ENCODE measurements around the gene HSBP1L1. TPM values are rescaled to one million over a fixed set of nuclear protein-coding genes. Genes with fewer than 3 reads are reported as not detected.

Gene HSBP1L1
- total and polyA plus RNA-seq, 2 donors (not counting 1 experiment from before 2014, with no cell fraction given), result 13.4 to 24.6 TPM

GRCh38 chr18:79988071-79988450 is 23.6 kb downstream of the HSBP1L1 start:
- peaks cover 2% of the 10 kb centered on the region for H4K20me1 ChIP-seq (ENCODE audit: control insufficient read depth, extremely low read depth, insufficient read depth, low read length)
- H3K36me3 ChIP-seq (ENCODE audit: control insufficient read depth, insufficient read depth, low read length), result no peaks in the 10 kb centered on the region

GRCh38 chr18:79988451-79989194 is 24.2 kb downstream of the HSBP1L1 start, which contains the start of gene TXNL4A:
TXNL4A (minus strand) TSS chr18:79988563; CDS start chr18:79988392, 171 bp downstream.
- peaks cover 2% of the 10 kb centered on the region for H3K4me1 ChIP-seq (ENCODE audit: control insufficient read depth, extremely low read depth, insufficient read depth, low read length)
- peak; percentile 88 for DNase-seq (ENCODE audit: low read depth in 2 of 2)
- H3K36me3 ChIP-seq (ENCODE audit: control insufficient read depth, insufficient read depth, low read length), result no peaks in the 10 kb centered on the region
- H4K20me1 ChIP-seq (ENCODE audit: control insufficient read depth, extremely low read depth, insufficient read depth, low read length), result peaks cover 2% of the 10 kb centered on the region
- peak within 1 kb of the TSS; percentile 78 for H2AFZ ChIP-seq (ENCODE audit: low read length)
- H3K27ac ChIP-seq (ENCODE audit: insufficient read depth, low read length), result peak within 1 kb of the TSS; percentile 98
- no peak for TF ChIP-seq CTCF (conservative IDR thresholded peaks at IDR 0.05 in 1 of 2, IDR thresholded peaks at IDR 0.05 in 1 of 2; ENCODE audit: low read depth in 1 of 2, low read length in 2 of 2)
- no peak for TF ChIP-seq EZH2 (IDR thresholded peaks at IDR 0.05; ENCODE audit: low read length, missing control alignments)
- peak within 1 kb of the TSS; percentile 97 for H3K9ac ChIP-seq (ENCODE audit: insufficient read depth, low read length)
- no peaks in the 10 kb centered on the region for H3K27me3 ChIP-seq (ENCODE audit: control insufficient read depth, insufficient read depth, low read length)
- peak within 1 kb of the TSS; percentile 82 to 96 (median 94) for H3K4me3 ChIP-seq (replicated peaks in 1 of 4; ENCODE audit: control extremely low read depth in 1 of 4, insufficient read depth in 1 of 4, low read depth in 3 of 4, low read length in 4 of 4)
- peak within 1 kb of the TSS; percentile 97 for H3K4me2 ChIP-seq (ENCODE audit: extremely low read depth, insufficient read depth, low read length)
- H3K79me2 ChIP-seq (ENCODE audit: control insufficient read depth, insufficient read depth, low read length), result peaks cover 46% of the 10 kb centered on the region
- H3K9me3 ChIP-seq (ENCODE audit: control insufficient read depth, insufficient read depth, low read depth, low read length), result no peaks in the 10 kb centered on the region

More at GRCh38 chr18:79988071-79988450, 23.6 kb downstream of the HSBP1L1 start:
- Histone ChIP-seq H3K4me3 (replicated peaks in 1 of 4; ENCODE audit: control extremely low read depth in 1 of 4, insufficient read depth in 1 of 4, low read depth in 3 of 4, low read length in 4 of 4) (peak overlapping the region; percentile 82 to 96 (median 94)), H3K9ac (ENCODE audit: insufficient read depth, low read length) (peak overlapping the region; percentile 97), H3K79me2 (ENCODE audit: control insufficient read depth, insufficient read depth, low read length) (peaks cover 52% of the 10 kb centered on the region), H3K9me3 (ENCODE audit: control insufficient read depth, insufficient read depth, low read depth, low read length) (no peaks in the 10 kb centered on the region), H3K4me2 (ENCODE audit: extremely low read depth, insufficient read depth, low read length) (peak overlapping the region; percentile 90), H3K27me3 (ENCODE audit: control insufficient read depth, insufficient read depth, low read length) (no peaks in the 10 kb centered on the region), H3K4me1 (ENCODE audit: control insufficient read depth, extremely low read depth, insufficient read depth, low read length) (peaks cover 2% of the 10 kb centered on the region), H2AFZ (ENCODE audit: low read length) (peak overlapping the region; percentile 78), H3K27ac (ENCODE audit: insufficient read depth, low read length) (peak overlapping the region; percentile 98)
- DNase-seq (ENCODE audit: low read depth in 2 of 2), result peak; percentile 39 to 58
- no peak for TF ChIP-seq EZH2 (IDR thresholded peaks at IDR 0.05; ENCODE audit: low read length, missing control alignments)
- peak; percentile 18 to 30 for TF ChIP-seq CTCF (conservative IDR thresholded peaks at IDR 0.05 in 1 of 2, IDR thresholded peaks at IDR 0.05 in 1 of 2; ENCODE audit: low read depth in 1 of 2, low read length in 2 of 2)

GRCh38 chr18:79989195-79989497 is 24.7 kb downstream of the HSBP1L1 start:
- no peak for TF ChIP-seq CTCF (conservative IDR thresholded peaks at IDR 0.05 in 1 of 2, IDR thresholded peaks at IDR 0.05 in 1 of 2; ENCODE audit: low read depth in 1 of 2, low read length in 2 of 2)
- TF ChIP-seq EZH2 (IDR thresholded peaks at IDR 0.05; ENCODE audit: low read length, missing control alignments), result no peak
- peaks cover 2% of the 10 kb centered on the region for H3K4me1 ChIP-seq (ENCODE audit: control insufficient read depth, extremely low read depth, insufficient read depth, low read length)
- peak overlapping the region; percentile 97 for H3K4me2 ChIP-seq (ENCODE audit: extremely low read depth, insufficient read depth, low read length)
- peak overlapping the region; percentile 82 to 96 (median 90) for H3K4me3 ChIP-seq (replicated peaks in 1 of 4; ENCODE audit: control extremely low read depth in 1 of 4, insufficient read depth in 1 of 4, low read depth in 3 of 4, low read length in 4 of 4)
- peak overlapping the region; percentile 97 for H3K9ac ChIP-seq (ENCODE audit: insufficient read depth, low read length)
- H3K27me3 ChIP-seq (ENCODE audit: control insufficient read depth, insufficient read depth, low read length), result no peaks in the 10 kb centered on the region
- peaks cover 2% of the 10 kb centered on the region for H4K20me1 ChIP-seq (ENCODE audit: control insufficient read depth, extremely low read depth, insufficient read depth, low read length)
- peaks cover 41% of the 10 kb centered on the region for H3K79me2 ChIP-seq (ENCODE audit: control insufficient read depth, insufficient read depth, low read length)
- no peak overlapping the region for H2AFZ ChIP-seq (ENCODE audit: low read length)
- no peaks in the 10 kb centered on the region for H3K36me3 ChIP-seq (ENCODE audit: control insufficient read depth, insufficient read depth, low read length)
- no peaks in the 10 kb centered on the region for H3K9me3 ChIP-seq (ENCODE audit: control insufficient read depth, insufficient read depth, low read depth, low read length)
- DNase-seq (ENCODE audit: low read depth in 2 of 2), result no peak
- peak overlapping the region; percentile 98 for H3K27ac ChIP-seq (ENCODE audit: insufficient read depth, low read length)

Measured in fibroblast of lung (primary cell).